GM12878 (cell line): ENCODE measurements around the gene HIVEP2. TPM values are rescaled to one million over a fixed set of nuclear protein-coding genes. Genes with fewer than 3 reads are reported as not detected.

Experiments used
- ATAC-seq: fragments of 200-7000 bp; cut with Tn5 transposase; 3 replicates; pipeline ENCODE4 v1.9.1; 2020; ENCODE audit warnings: mild to moderate bottlenecking, moderate library complexity
- BruUV-seq: library from RNA; stranded (reverse); fragments of 400-500 nt; replicated peaks from 2 replicates; lab custom pipeline; 2021; lab: Mats Ljungman, UMichigan
- CTCF ChIA-PET: fragments of 300-600 bp; sonication (Branson Sonifier 250); formaldehyde crosslinking; extraction: SDS; loops from one replicate; lab custom pipeline; 2021; ENCODE audit warnings: inconsistent platforms; lab: Yijun Ruan, JAX
- POLR2A ChIA-PET: fragments of 350-600 bp; formaldehyde crosslinking; extraction: SDS; loops from one replicate; lab custom pipeline; 2021; ENCODE audit warnings: inconsistent platforms; lab: Charles Lee
- RAD21 ChIA-PET: fragments of 300-600 bp; sonication (Branson Sonifier 250); formaldehyde crosslinking; loops from one replicate; lab custom pipeline; 2023; ENCODE audit warnings: antibody characterized with exemption; ENCODE audit not compliant: unreplicated experiment; lab: Charles Lee
- SMC1A ChIA-PET: fragments of 300-600 bp; sonication (Branson Sonifier 250); formaldehyde crosslinking; loops from one replicate; lab custom pipeline; 2023; ENCODE audit not compliant: unreplicated experiment, uncharacterized antibody; lab: Charles Lee
- DNase-seq: peaks from one replicate; pipeline ENCODE4 v3.0.0-alpha.2; 2011; ENCODE audit warnings: low read depth, low spot score
- FAIRE-seq: peaks from 3 replicates; lab custom pipeline; 2011; peaks lifted over from hg19 to GRCh38; lab: Jason Lieb, UNC
- H2AFZ ChIP-seq: 2 replicates; pipeline ENCODE4 v1.6.0; 2011; ENCODE audit warnings: low read depth, low read length, control low read depth; ENCODE audit not compliant: control insufficient read depth
- H3K27ac ChIP-seq: 2 replicates; pipeline ENCODE4 v1.5.1; 2011; ENCODE audit warnings: control low read depth; ENCODE audit not compliant: control insufficient read depth, insufficient read depth
- H3K27me3 ChIP-seq, 2 experiments: replicated peaks in 1 of 2; 2 replicates each; pipeline versions ENCODE4 v1.6.0 to v1.6.1; 2011; ENCODE audit warnings: low read length in 1 of 2; ENCODE audit not compliant: control insufficient read depth in 2 of 2, insufficient read depth in 2 of 2
- H3K36me3 ChIP-seq, 2 experiments: 2 replicates each; pipeline ENCODE4 v1.5.1; 2011; ENCODE audit warnings: low read length in 1 of 2; ENCODE audit not compliant: control insufficient read depth in 2 of 2, insufficient read depth in 2 of 2
- H3K4me1 ChIP-seq: 2 replicates; pipeline ENCODE4 v1.6.1; 2011; ENCODE audit warnings: mild to moderate bottlenecking, low read length, moderate library complexity, mixed read lengths; ENCODE audit not compliant: control insufficient read depth, insufficient read depth
- H3K4me2 ChIP-seq: 2 replicates; pipeline ENCODE4 v1.6.0; 2011; ENCODE audit warnings: control low read depth; ENCODE audit not compliant: control insufficient read depth, insufficient read depth
- H3K4me3 ChIP-seq: fragments of 200-600 bp; sonication (generic); 2 replicates; pipeline ENCODE4 v1.5.1; 2016
- H3K79me2 ChIP-seq: 2 replicates; pipeline ENCODE4 v1.6.0; 2011; ENCODE audit warnings: low read length; ENCODE audit not compliant: control insufficient read depth, insufficient read depth
- H3K9ac ChIP-seq: 2 replicates; pipeline ENCODE4 v1.8.0; 2011; ENCODE audit warnings: low read length, control low read depth, mixed read lengths; ENCODE audit not compliant: control insufficient read depth, insufficient read depth
- H3K9me3 ChIP-seq: replicated peaks from 3 replicates; pipeline ENCODE4 v1.5.1; 2011; ENCODE audit warnings: mild to moderate bottlenecking, low read length; ENCODE audit not compliant: control insufficient read depth, insufficient read depth
- H4K20me1 ChIP-seq: 2 replicates; pipeline ENCODE4 v1.6.0; 2011; ENCODE audit not compliant: control insufficient read depth, insufficient read depth
- CBX3 ChIP-seq: fragments of 200-600 bp; sonication (generic); IDR thresholded peaks from 2 replicates; pipeline ENCODE4 v1.6.1; 2016; ENCODE audit warnings: low read depth, borderline replicate concordance
- IRF3 ChIP-seq: fragments of 450-650 bp; IDR thresholded peaks from 2 replicates; pipeline ENCODE4 v1.6.1; 2014; ENCODE audit warnings: mild to moderate bottlenecking
- NFYA ChIP-seq: IDR thresholded peaks from 2 replicates; pipeline ENCODE4 v1.6.1; 2011; ENCODE audit warnings: low read depth, mild to moderate bottlenecking, low read length, improper control_type of control experiment, borderline replicate concordance
- PAX5 ChIP-seq: IDR thresholded peaks from 2 replicates; pipeline ENCODE4 v1.6.1; 2011; ENCODE audit warnings: low read depth, low read length, borderline replicate concordance
- PAX8 ChIP-seq: fragments of 450-650 bp; IDR thresholded peaks from 2 replicates; pipeline ENCODE4 v1.6.1; 2017; ENCODE audit warnings: mild to moderate bottlenecking, moderate library complexity
- RAD51 ChIP-seq: fragments of 450-650 bp; IDR thresholded peaks from 2 replicates; pipeline ENCODE4 v1.6.1; 2016; ENCODE audit warnings: moderate library complexity, mild to moderate bottlenecking, inconsistent platforms
- RB1 ChIP-seq: fragments of 450-650 bp; formaldehyde crosslinking; IDR thresholded peaks from 2 replicates; pipeline ENCODE4 v1.6.1; 2017; ENCODE audit warnings: mild to moderate bottlenecking, borderline replicate concordance
- RBBP5 ChIP-seq: fragments of 200-600 bp; sonication (generic); conservative IDR thresholded peaks from 2 replicates; pipeline ENCODE4 v1.6.1; 2016
- RELA ChIP-seq: fragments of 450-650 bp; IDR thresholded peaks from 2 replicates; pipeline ENCODE4 v1.8.0; 2014; ENCODE audit warnings: borderline replicate concordance; ENCODE audit not compliant: partially characterized antibody
- SKIL ChIP-seq: fragments of 450-650 bp; IDR thresholded peaks from 2 replicates; pipeline ENCODE4 v1.6.1; 2017; ENCODE audit warnings: mild to moderate bottlenecking, low read depth, inconsistent platforms; ENCODE audit not compliant: poor library complexity, severe bottlenecking
- ZBTB40 ChIP-seq: fragments of 450-650 bp; IDR thresholded peaks from 2 replicates; pipeline ENCODE4 v1.6.1; 2016; ENCODE audit warnings: mild to moderate bottlenecking, moderate library complexity, borderline replicate concordance
- ZNF217 ChIP-seq: fragments of 450-650 bp; IDR thresholded peaks from 2 replicates; pipeline ENCODE4 v1.6.1; 2017; ENCODE audit warnings: antibody characterized with exemption, mild to moderate bottlenecking
- ZNF274 ChIP-seq: IDR thresholded peaks from one replicate; pipeline ENCODE4 v1.8.0; 2011; ENCODE audit not compliant: insufficient read length, insufficient read depth
- ZNF687 ChIP-seq: fragments of 450-650 bp; IDR thresholded peaks from 2 replicates; pipeline ENCODE4 v1.6.1; 2017; ENCODE audit warnings: mild to moderate bottlenecking, moderate library complexity
- WGBS: methylation state at CpG from one replicate; pipeline ENCODE4 v1.1.6; 2016; ENCODE audit warnings: low lambda C conversion rate; ENCODE audit not compliant: insufficient replicate concordance, insufficient coverage; ENCODE audit errors: missing lambda C conversion rate; 5-methylcytosine and 5-hydroxymethylcytosine counted together
- in situ Hi-C: fragments of 300-500 bp; cut with MboI; formaldehyde crosslinking; loops from 9 replicates; pipeline ENCODE4 v1.14.3; 2018; ENCODE audit warnings: mixed read lengths
- intact Hi-C: fragments of 100-400 bp; cut with micrococcal nuclease; formaldehyde crosslinking; loops from one replicate; pipeline ENCODE4 v1.14.2; 2022; ENCODE audit not compliant: unreplicated experiment
- polyA plus RNA-seq, 11 experiments: library from polyadenylated mRNA; depleted of rRNA in 4 of 11; unstranded in 6 of 11; stranded (reverse) in 5 of 11; fragments of >200 nt; fragmentation: Nextera tagmentation in 4 of 11; fragmentation: Illumina TruSeq in 1 of 11; extraction: Ambion mirVana in 4 of 11; extraction: Trizol in 1 of 11; gene quantifications; 1 replicate in 1 of 11; 2 replicates in 10 of 11; pipeline versions ENCODE4 v1.2.1 to v1.2.3, GENCODE V29; 2011 to 2016; ENCODE audit warnings: inconsistent platforms in 2 of 11, missing spikeins in 2 of 11, low read depth in 1 of 11
- total RNA-seq, 4 experiments: library from RNA; depleted of rRNA in 3 of 4; stranded (reverse); fragments of >200 nt in 3 of 4; fragmentation: Illumina TruSeq in 1 of 4; extraction: Trizol in 1 of 4; gene quantifications; 2 replicates each; pipeline versions ENCODE4 v1.2.1 to v1.2.3, GENCODE V29; 2013 to 2021

Gene HIVEP2
- total and polyA plus RNA-seq, 10 of the 15 experiments (the other 5 are each of a cell fraction or from before 2014, with no cell fraction given) = 1.2 to 15.7 (median 10.2) TPM

GRCh38 chr6:142726616-142727015 lies 218.4 kb downstream of the HIVEP2 start:
- in situ Hi-C loops = no loop called here
- Histone ChIP-seq H3K27me3 (no peaks in the 10 kb centered on the region), H2AFZ (no peak overlapping the region), H3K9ac (no peak overlapping the region), H3K9me3 (no peaks in the 10 kb centered on the region), H3K4me2 (no peak overlapping the region), H4K20me1 (no peaks in the 10 kb centered on the region), H3K36me3 (no peaks in the 10 kb centered on the region), H3K79me2 (no peaks in the 10 kb centered on the region), H3K27ac (no peak overlapping the region), H3K4me1 (peaks cover 7% of the 10 kb centered on the region), H3K4me3 (no peak overlapping the region)
- DNase-seq (no peak), ATAC-seq (no peak), FAIRE-seq (no peak)
- WGBS = 71% methylated on average over 6 of the region's 6 CpGs
- ChIA-PET POLR2A (no interaction called here), RAD21 (interaction anchor here (1.2 kb wide), 1 partner anchor 10 kb away, joined by 4 read pairs; no protein-coding TSS in a partner anchor), CTCF (no interaction called here), SMC1A (interaction anchor here (1.0 to 1.1 kb wide), 2 partner anchors 21 to 34 kb away, joined by 3 to 4 read pairs; no protein-coding TSS in a partner anchor)
- intact Hi-C loops = no loop called here
- BruUV-seq = no TSS peak
- TF ChIP-seq NFYA = no peak
- TF ChIP-seq IRF3 = no peak
- TF ChIP-seq RAD51 = no peak
- no peak for TF ChIP-seq PAX5
- TF ChIP-seq PAX8 = no peak
- no peak for TF ChIP-seq ZBTB40
- TF ChIP-seq RBBP5 = no peak
- TF ChIP-seq ZNF687 = no peak
- no peak for TF ChIP-seq ZNF274
- no peak for TF ChIP-seq ZNF217
- TF ChIP-seq CBX3 = no peak
- TF ChIP-seq RELA = no peak
- TF ChIP-seq RB1 = no peak
- no peak for TF ChIP-seq SKIL
